IMR-90 (cell line): ENCODE results near the gene KAZN. TPM values are rescaled to one million over a fixed set of nuclear protein-coding genes. Genes with fewer than 3 reads are reported as not detected.

ENCODE experiments used
- ATAC-seq: fragments of 200-7000 bp; cut with Tn5 transposase; 2 replicates; pipeline ENCODE4 v1.9.1; 2020; ENCODE audit warnings: low read depth, mild to moderate bottlenecking, moderate library complexity
- BruUV-seq: library from RNA; stranded (reverse); fragments of 400-500 nt; replicated peaks from 2 replicates; lab custom pipeline; 2021; lab: Mats Ljungman, UMichigan
- CTCF ChIA-PET: fragments of 300-600 bp; formaldehyde crosslinking; extraction: SDS; loops from one replicate; lab custom pipeline; 2021; ENCODE audit warnings: antibody characterized with exemption; lab: Yijun Ruan, JAX
- POLR2A ChIA-PET: fragments of 300-600 bp; sonication (Branson Sonifier 250); formaldehyde crosslinking; loops from one replicate; lab custom pipeline; 2022; ENCODE audit warnings: antibody characterized with exemption; ENCODE audit not compliant: unreplicated experiment; lab: Charles Lee
- DNase-seq: peaks from one replicate; pipeline ENCODE4 v3.0.0; 2013
- H2AFZ ChIP-seq: replicated peaks from 2 replicates; pipeline ENCODE3; 2013; ENCODE audit warnings: low read length, mild to moderate bottlenecking; ENCODE audit not compliant: poor library complexity
- H2AK5ac ChIP-seq: 2 replicates; pipeline ENCODE4 v1.6.1; 2013; ENCODE audit warnings: low read depth, low read length, inconsistent platforms
- H2AK9ac ChIP-seq: replicated peaks from 2 replicates; pipeline ENCODE3; 2013; ENCODE audit warnings: mild to moderate bottlenecking, low read depth, low read length, moderate library complexity; ENCODE audit not compliant: poor library complexity
- H2BK120ac ChIP-seq: 2 replicates; pipeline ENCODE4 v1.6.1; 2013; ENCODE audit warnings: low read depth, low read length, inconsistent platforms
- H2BK15ac ChIP-seq: 3 replicates; pipeline ENCODE4 v1.6.1; 2013; ENCODE audit warnings: low read depth, low read length, inconsistent platforms
- H2BK20ac ChIP-seq: 2 replicates; pipeline ENCODE4 v1.6.1; 2013; ENCODE audit warnings: low read depth, mild to moderate bottlenecking, inconsistent platforms, low read length, moderate library complexity
- H2BK5ac ChIP-seq: 2 replicates; pipeline ENCODE4 v1.6.1; 2013; ENCODE audit warnings: mild to moderate bottlenecking, low read depth, low read length, inconsistent platforms; ENCODE audit not compliant: poor library complexity, severe bottlenecking
- H3K14ac ChIP-seq: replicated peaks from 2 replicates; pipeline ENCODE4 v1.6.1; 2013; ENCODE audit warnings: low read depth, low read length, inconsistent platforms
- H3K18ac ChIP-seq: 2 replicates; pipeline ENCODE4 v1.6.1; 2013; ENCODE audit warnings: low read depth, low read length, control low read depth
- H3K23ac ChIP-seq: 2 replicates; pipeline ENCODE4 v1.6.1; 2013; ENCODE audit warnings: low read depth, low read length, inconsistent platforms
- H3K27ac ChIP-seq: 2 replicates; pipeline ENCODE4 v1.5.1; 2013; ENCODE audit warnings: mild to moderate bottlenecking, control low read depth, low read length; ENCODE audit not compliant: insufficient read depth
- H3K27me3 ChIP-seq: 2 replicates; pipeline ENCODE4 v1.6.1; 2013; ENCODE audit warnings: low read length; ENCODE audit not compliant: control insufficient read depth, insufficient read depth
- H3K36me3 ChIP-seq: 2 replicates; pipeline ENCODE4 v1.6.1; 2013; ENCODE audit warnings: low read length, mixed read lengths; ENCODE audit not compliant: control insufficient read depth, insufficient read depth
- H3K4ac ChIP-seq: 2 replicates; pipeline ENCODE4 v1.6.1; 2013; ENCODE audit warnings: low read depth, low read length, inconsistent platforms
- H3K4me1 ChIP-seq: 2 replicates; pipeline ENCODE4 v1.6.1; 2013; ENCODE audit warnings: low read length, mixed read lengths; ENCODE audit not compliant: control insufficient read depth, insufficient read depth
- H3K4me2 ChIP-seq: 2 replicates; pipeline ENCODE4 v1.6.1; 2013; ENCODE audit warnings: low read depth, mild to moderate bottlenecking, control low read depth, low read length, moderate library complexity
- H3K4me3 ChIP-seq: 2 replicates; pipeline ENCODE4 v1.5.1; 2013; ENCODE audit warnings: low read depth, mild to moderate bottlenecking, control low read depth, low read length, moderate library complexity; ENCODE audit not compliant: insufficient read depth
- H3K56ac ChIP-seq: 2 replicates; pipeline ENCODE4 v1.6.1; 2013; ENCODE audit warnings: low read length, inconsistent platforms; ENCODE audit not compliant: insufficient read depth; ENCODE audit errors: extremely low read depth
- H3K79me1 ChIP-seq, 2 experiments: 2 replicates each; pipeline ENCODE4 v1.6.1; 2013; ENCODE audit warnings: low read length in 2 of 2, inconsistent platforms in 1 of 2, low read depth in 1 of 2
- H3K9ac ChIP-seq: 2 replicates; pipeline ENCODE4 v1.6.1; 2013; ENCODE audit warnings: low read depth, low read length, control low read depth
- H3K9me1 ChIP-seq: 2 replicates; pipeline ENCODE4 v1.6.1; 2013; ENCODE audit warnings: low read length, inconsistent platforms; ENCODE audit not compliant: insufficient read depth
- H3K9me3 ChIP-seq: 2 replicates; pipeline ENCODE4 v1.6.1; 2013; ENCODE audit warnings: low read length; ENCODE audit not compliant: control insufficient read depth, insufficient read depth
- H4K20me1 ChIP-seq: 2 replicates; pipeline ENCODE4 v1.6.1; 2013; ENCODE audit warnings: low read length, inconsistent platforms; ENCODE audit not compliant: insufficient read depth
- H4K5ac ChIP-seq: 2 replicates; pipeline ENCODE4 v1.6.1; 2013; ENCODE audit warnings: mild to moderate bottlenecking, low read depth, low read length, control low read depth
- H4K8ac ChIP-seq, 2 experiments: 2 replicates each; pipeline ENCODE4 v1.6.1; 2013; ENCODE audit warnings: low read depth in 2 of 2, low read length in 2 of 2, control low read depth in 1 of 2, inconsistent platforms in 1 of 2
- H4K91ac ChIP-seq: 2 replicates; pipeline ENCODE4 v1.6.1; 2013; ENCODE audit warnings: low read depth, low read length, inconsistent platforms; ENCODE audit not compliant: insufficient read depth
- BHLHE40 ChIP-seq: fragments of 150-350 bp; IDR thresholded peaks from 2 replicates; pipeline ENCODE4 v1.6.1; 2016; ENCODE audit warnings: mild to moderate bottlenecking, low read depth, low read length
- CEBPB ChIP-seq: IDR thresholded peaks from 2 replicates; pipeline ENCODE4 v1.6.1; 2012; ENCODE audit warnings: low read depth, low read length, improper control_type of control experiment
- CHD1 ChIP-seq: IDR thresholded peaks from 2 replicates; pipeline ENCODE4 v1.6.1; 2012; ENCODE audit warnings: low read depth, low read length, improper control_type of control experiment
- CTCF ChIP-seq: conservative IDR thresholded peaks from 2 replicates; pipeline ENCODE4 v1.5.1; 2012; ENCODE audit warnings: mild to moderate bottlenecking, low read depth, low read length, improper control_type of control experiment
- FOS ChIP-seq: fragments of 150-350 bp; IDR thresholded peaks from 2 replicates; pipeline ENCODE4 v1.6.1; 2016; ENCODE audit warnings: low read depth, low read length
- MAFK ChIP-seq: IDR thresholded peaks from 2 replicates; pipeline ENCODE4 v1.6.1; 2012; ENCODE audit warnings: low read depth, low read length, improper control_type of control experiment
- MAZ ChIP-seq: IDR thresholded peaks from 2 replicates; pipeline ENCODE4 v1.6.1; 2012; ENCODE audit warnings: low read depth, mild to moderate bottlenecking, low read length, improper control_type of control experiment, moderate library complexity, borderline replicate concordance
- MXI1 ChIP-seq: IDR thresholded peaks from 2 replicates; pipeline ENCODE4 v1.6.1; 2012; ENCODE audit warnings: low read depth, mild to moderate bottlenecking, low read length, moderate library complexity, borderline replicate concordance
- NFE2L2 ChIP-seq: fragments of 150-350 bp; IDR thresholded peaks from 2 replicates; pipeline ENCODE4 v1.6.1; 2016; ENCODE audit warnings: low read depth, mild to moderate bottlenecking, low read length
- POLR2A ChIP-seq: IDR thresholded peaks from 2 replicates; pipeline ENCODE4 v1.6.1; 2012; ENCODE audit warnings: mild to moderate bottlenecking, low read depth, low read length
- RAD21 ChIP-seq: IDR thresholded peaks from 2 replicates; pipeline ENCODE4 v1.6.1; 2012; ENCODE audit warnings: low read length, improper control_type of control experiment
- RCOR1 ChIP-seq: IDR thresholded peaks from 2 replicates; pipeline ENCODE4 v1.6.1; 2012; ENCODE audit warnings: mild to moderate bottlenecking, low read length, improper control_type of control experiment; ENCODE audit not compliant: insufficient replicate concordance
- RFX5 ChIP-seq: IDR thresholded peaks from 2 replicates; pipeline ENCODE4 v1.8.0; 2012; ENCODE audit warnings: low read depth, mild to moderate bottlenecking, low read length, moderate library complexity
- SMC3 ChIP-seq: fragments of 150-350 bp; IDR thresholded peaks from 2 replicates; pipeline ENCODE4 v1.6.1; 2016; ENCODE audit warnings: low read depth, mild to moderate bottlenecking, antibody characterized with exemption, low read length, moderate library complexity
- USF2 ChIP-seq: fragments of 150-350 bp; IDR thresholded peaks from 2 replicates; pipeline ENCODE4 v1.6.1; 2017; ENCODE audit warnings: mild to moderate bottlenecking, antibody characterized with exemption, low read length, low read depth
- WGBS, 2 experiments: methylation state at CpG; one replicate each; pipeline versions ENCODE4 v1.1.5 to v1.1.7; 2013; ENCODE audit warnings: missing lambda C conversion rate in 2 of 2; ENCODE audit not compliant: insufficient read length in 1 of 2; ENCODE audit errors: extremely low coverage in 2 of 2; 5-methylcytosine and 5-hydroxymethylcytosine counted together
- dilution Hi-C: fragments of 300-500 bp; cut with HindIII; formaldehyde crosslinking; loops from one replicate; pipeline ENCODE4 v1.14.3; 2018; ENCODE audit warnings: low sequenced_read_pairs; ENCODE audit not compliant: unreplicated experiment
- in situ Hi-C: fragments of 300-500 bp; cut with MboI; formaldehyde crosslinking; loops from 3 replicates; pipeline ENCODE4 v1.14.3; 2019; ENCODE audit warnings: low sequenced_read_pairs, inconsistent platforms, mixed read lengths
- intact Hi-C: fragments of 100-400 bp; cut with micrococcal nuclease; formaldehyde crosslinking; loops from 2 replicates; pipeline ENCODE4 v1.10.0; 2022
- polyA plus RNA-seq, 3 experiments: library from polyadenylated mRNA; depleted of rRNA; stranded (reverse); fragments of >200 nt; gene quantifications; 2 replicates each; pipeline ENCODE4 v1.2.3, GENCODE V29; 2012; ENCODE audit warnings: low replicate concordance in 1 of 3
- total RNA-seq: library from RNA; depleted of rRNA; stranded (reverse); fragments of >200 nt; gene quantifications from 2 replicates; pipeline ENCODE4 v1.2.3, GENCODE V29; 2012
- TF ChIP-seq, protein P1 (sequence below): fragments of 150-350 bp; IDR thresholded peaks from 2 replicates; pipeline ENCODE4 v1.6.1; 2016; ENCODE audit warnings: low read depth, mild to moderate bottlenecking, low read length, moderate library complexity, borderline replicate concordance

KAZN gene
- total and polyA plus RNA-seq, 2 of the 4 experiments (the other 2 are of a cell fraction) = 5.2 to 10.5 TPM

DNA sequence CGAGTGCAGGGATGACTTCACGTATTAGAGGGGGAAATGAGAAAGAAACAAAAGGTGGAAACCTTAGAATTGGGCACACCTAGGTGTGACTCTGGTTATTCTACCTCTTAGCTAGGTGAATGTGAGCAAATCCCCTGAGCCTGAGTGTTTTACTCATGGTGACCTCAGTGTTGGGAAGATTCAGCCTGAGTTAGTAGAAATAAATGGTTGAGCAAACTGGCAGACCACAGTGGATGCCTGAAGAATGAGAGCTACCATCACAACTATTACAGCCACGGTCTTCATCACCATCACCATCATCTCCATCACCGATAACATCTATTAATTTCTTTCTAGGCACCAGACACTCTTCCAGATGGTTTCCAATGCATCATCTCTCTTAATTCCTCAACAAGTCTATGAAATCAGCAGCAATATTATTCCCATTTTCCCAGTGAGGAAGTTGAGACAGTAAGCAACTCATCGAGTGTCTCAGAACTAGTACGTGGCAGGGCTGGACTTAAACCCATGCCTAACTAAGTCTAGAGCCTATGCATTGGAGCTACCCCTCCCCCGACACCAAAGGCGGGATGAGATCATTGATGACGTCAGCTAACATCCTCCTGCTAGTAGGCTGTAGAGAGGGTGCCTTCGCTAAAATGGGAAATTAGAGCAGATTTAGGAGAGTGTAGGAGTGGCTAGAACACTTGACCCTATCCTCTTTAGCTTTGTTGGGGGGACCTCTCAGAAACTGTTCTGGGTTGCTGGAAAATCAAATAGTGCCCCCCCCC, 7.9 kb upstream of the KAZN start:
- H3K4me3 ChIP-seq = no peak overlapping the region
- in situ Hi-C loops = no loop called here
- ATAC-seq (no peak), DNase-seq (no peak)
- WGBS, 2 experiments = no CpG with 5 or more reads among the region's 10 CpGs
- no peak overlapping the region for H3K4ac ChIP-seq
- ChIA-PET CTCF (no interaction called here), POLR2A (no interaction called here)
- no peak overlapping the region for H3K4me2 ChIP-seq
- no peak overlapping the region for H2AK9ac ChIP-seq
- H3K36me3 ChIP-seq = no peaks in the 10 kb centered on the region
- H2AFZ ChIP-seq = no peak overlapping the region
- H3K27me3 ChIP-seq = peaks cover 7% of the 10 kb centered on the region; the same call in 1 of the 2 replicates
- no peak overlapping the region for H3K27ac ChIP-seq
- no peaks in the 10 kb centered on the region for H3K4me1 ChIP-seq
- H3K9me1 ChIP-seq = no peaks in the 10 kb centered on the region
- no peak overlapping the region for H4K91ac ChIP-seq
- no peak overlapping the region for H3K14ac ChIP-seq
- H2BK20ac ChIP-seq = no peak overlapping the region
- H3K56ac ChIP-seq = no peak overlapping the region
- TF ChIP-seq POLR2A = no peak
- TF ChIP-seq, protein P1, sequence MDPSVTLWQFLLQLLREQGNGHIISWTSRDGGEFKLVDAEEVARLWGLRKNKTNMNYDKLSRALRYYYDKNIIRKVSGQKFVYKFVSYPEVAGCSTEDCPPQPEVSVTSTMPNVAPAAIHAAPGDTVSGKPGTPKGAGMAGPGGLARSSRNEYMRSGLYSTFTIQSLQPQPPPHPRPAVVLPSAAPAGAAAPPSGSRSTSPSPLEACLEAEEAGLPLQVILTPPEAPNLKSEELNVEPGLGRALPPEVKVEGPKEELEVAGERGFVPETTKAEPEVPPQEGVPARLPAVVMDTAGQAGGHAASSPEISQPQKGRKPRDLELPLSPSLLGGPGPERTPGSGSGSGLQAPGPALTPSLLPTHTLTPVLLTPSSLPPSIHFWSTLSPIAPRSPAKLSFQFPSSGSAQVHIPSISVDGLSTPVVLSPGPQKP = no peak
- TF ChIP-seq BHLHE40 = no peak
- TF ChIP-seq CEBPB = no peak
- TF ChIP-seq MAZ = no peak
- no peak for TF ChIP-seq RAD21
- no peak for TF ChIP-seq FOS
- no peak for TF ChIP-seq SMC3
- no peak for TF ChIP-seq MAFK
- TF ChIP-seq RCOR1 = no peak
- no peak for TF ChIP-seq CHD1
- no peak for TF ChIP-seq RFX5
- TF ChIP-seq NFE2L2 = no peak
- no peak for TF ChIP-seq MXI1
- TF ChIP-seq USF2 = no peak
- TF ChIP-seq CTCF = no peak
- H3K9ac ChIP-seq = no peak overlapping the region
- no peak overlapping the region for H4K5ac ChIP-seq
- H2BK15ac ChIP-seq = no peak overlapping the region
- dilution Hi-C loops = no loop called here
- H3K23ac ChIP-seq = no peak overlapping the region
- intact Hi-C loops = no loop called here
- no peaks in the 10 kb centered on the region for H4K20me1 ChIP-seq
- H4K8ac ChIP-seq = no peak overlapping the region
- H3K9me3 ChIP-seq = 0 out of 2 replicates have a peak, but pooled peaks cover 2% of the 10 kb centered on the region
- H2BK5ac ChIP-seq = no peak overlapping the region
- no peak overlapping the region for H2AK5ac ChIP-seq
- BruUV-seq = no TSS peak
- no peak overlapping the region for H3K18ac ChIP-seq
- H3K79me1 ChIP-seq = no peaks in the 10 kb centered on the region
- no peak overlapping the region for H2BK120ac ChIP-seq
